Upper lobe of left lung (tissue), 4 donors: Measurements from ENCODE around the gene NCAPG2.
"Not testable (repeated sequence)": the region's sequence is repeated elsewhere in the genome, so short reads cannot be mapped to it uniquely, and the experiment has no call there.

Experiments
- CTCF ChIP-seq, 6 experiments: fragments of 450-650 bp in 4 of 6; fragments of 200-600 bp in 2 of 6; sonication (generic) in 2 of 6; IDR thresholded peaks; one replicate each; pipeline ENCODE4 v1.5.1; 2016 to 2019; ENCODE audit warnings: antibody characterized with exemption in 6 of 6
- EP300 ChIP-seq, 4 donors: sonication (generic); formaldehyde crosslinking; IDR thresholded peaks; one replicate each; pipeline ENCODE4 v1.5.1; 2017; ENCODE audit warnings: antibody characterized with exemption in 4 of 4, control low read depth in 2 of 4

- TF ChIP-seq CTCF, EP300 (IDR thresholded peaks at IDR 0.05): not testable (repeated sequence)
Observed at GRCh38 chr7:158703679-158704523, 703 bp downstream of the NCAPG2 start.
